Endodermal cell (in vitro differentiated cells): Measurements from ENCODE around the gene CRYZL1. TPM values are rescaled to one million over a fixed set of nuclear protein-coding genes. Genes with fewer than 3 reads are reported as not detected.

Experiments used
- DNase-seq: peaks from one replicate; pipeline ENCODE4 v3.0.0-alpha.2; 2017
- H3K27ac ChIP-seq: 2 replicates; pipeline ENCODE4 v1.5.1; 2013; ENCODE audit warnings: mild to moderate bottlenecking, low read depth, low read length, moderate library complexity
- H3K27me3 ChIP-seq: 2 replicates; pipeline ENCODE4 v1.6.1; 2013; ENCODE audit warnings: mild to moderate bottlenecking, low read length, moderate library complexity; ENCODE audit not compliant: insufficient read depth, control insufficient read depth, poor library complexity, severe bottlenecking
- H3K36me3 ChIP-seq: 2 replicates; pipeline ENCODE4 v1.7.0; 2013; ENCODE audit warnings: mild to moderate bottlenecking, low read length, moderate library complexity; ENCODE audit not compliant: control insufficient read depth, insufficient read depth
- H3K4me1 ChIP-seq: one replicate; pipeline ENCODE4 v1.7.0; 2013; ENCODE audit warnings: low read length; ENCODE audit not compliant: control insufficient read depth, insufficient read depth
- H3K4me3 ChIP-seq: 2 replicates; pipeline ENCODE4 v1.5.1; 2013; ENCODE audit warnings: mild to moderate bottlenecking, low read length, moderate library complexity
- H3K9ac ChIP-seq: 2 replicates; pipeline ENCODE4 v1.6.1; 2013; ENCODE audit warnings: mild to moderate bottlenecking, low read length, moderate library complexity; ENCODE audit not compliant: poor library complexity, severe bottlenecking; ENCODE audit errors: extremely low read depth
- H3K9me3 ChIP-seq: 2 replicates; pipeline ENCODE4 v1.6.1; 2013; ENCODE audit warnings: mild to moderate bottlenecking, low read length, moderate library complexity; ENCODE audit not compliant: control insufficient read depth
- H3K27ac Mint-ChIP-seq: 2 replicates; pipeline ENCODE4 v1.8.0; 2020; ENCODE audit warnings: mixed read lengths
- H3K27me3 Mint-ChIP-seq: 2 replicates; pipeline ENCODE4 v1.8.0; 2021; ENCODE audit warnings: mild to moderate bottlenecking, mixed read lengths; ENCODE audit not compliant: insufficient read depth
- H3K36me3 Mint-ChIP-seq: 2 replicates; pipeline ENCODE4 v1.8.0; 2020; ENCODE audit warnings: low read depth, mixed read lengths
- H3K4me1 Mint-ChIP-seq: 2 replicates; pipeline ENCODE4 v1.8.0; 2020; ENCODE audit warnings: mixed read lengths
- H3K4me3 Mint-ChIP-seq: 2 replicates; pipeline ENCODE4 v1.8.0; 2020; ENCODE audit warnings: mild to moderate bottlenecking, moderate library complexity, mixed read lengths
- H3K9me3 Mint-ChIP-seq: 2 replicates; pipeline ENCODE4 v1.8.0; 2020; ENCODE audit warnings: mild to moderate bottlenecking, mixed read lengths
- WGBS, 2 experiments: methylation state at CpG; one replicate each; pipeline versions ENCODE4 v1.1.5 to v1.1.7; 2013; ENCODE audit warnings: missing lambda C conversion rate in 2 of 2, mixed read lengths in 1 of 2; ENCODE audit not compliant: insufficient coverage in 1 of 2, insufficient read length in 1 of 2; 5-methylcytosine and 5-hydroxymethylcytosine counted together
- total RNA-seq, 2 donors: library from RNA; stranded (reverse); fragmentation: NEBNext Ultra II Directional in 1 of 2; extraction: Animal tissue kit (Norgen Biotek cat#: 25700) in 1 of 2; gene quantifications; 2 replicates in 1 of 2; 3 replicates in 1 of 2; pipeline ENCODE4 v1.2.1, GENCODE V29; 2021
- TF ChIP-seq, protein P1 (sequence below): fragments of 200-600 bp; sonication (generic); conservative IDR thresholded peaks from 2 replicates; pipeline ENCODE4 v1.5.0; 2021; ENCODE audit warnings: antibody characterized with exemption, mild to moderate bottlenecking

The CRYZL1 gene
- total RNA-seq, 2 donors from 2014 or later = 33.8 to 51.0 TPM

DNA sequence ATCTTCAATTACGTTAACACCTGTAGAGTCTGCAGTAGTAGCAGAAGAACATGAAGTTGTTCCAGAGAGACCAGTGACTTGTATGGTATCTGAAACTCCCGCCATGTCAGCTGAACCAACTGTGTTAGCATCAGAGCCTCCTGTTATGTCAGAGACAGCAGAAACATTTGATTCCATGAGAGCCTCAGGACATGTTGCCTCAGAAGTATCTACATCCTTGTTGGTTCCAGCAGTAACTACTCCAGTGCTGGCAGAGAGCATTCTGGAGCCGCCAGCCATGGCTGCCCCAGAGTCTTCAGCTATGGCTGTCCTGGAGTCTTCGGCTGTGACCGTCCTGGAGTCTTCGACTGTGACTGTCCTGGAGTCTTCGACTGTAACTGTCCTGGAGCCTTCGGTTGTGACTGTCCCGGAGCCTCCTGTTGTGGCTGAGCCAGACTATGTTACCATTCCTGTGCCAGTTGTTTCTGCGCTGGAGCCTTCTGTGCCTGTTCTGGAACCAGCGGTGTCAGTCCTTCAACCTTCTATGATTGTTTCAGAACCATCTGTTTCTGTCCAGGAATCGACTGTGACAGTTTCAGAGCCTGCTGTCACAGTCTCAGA, 88.4 kb downstream of the CRYZL1 start:
- Histone ChIP-seq H3K36me3 (peaks cover 96% of the 10 kb centered on the region), H3K9me3 (no peaks in the 10 kb centered on the region), H3K4me1 (no peaks in the 10 kb centered on the region), H3K27ac (no peak overlapping the region), H3K4me3 (no peak overlapping the region), H3K9ac (no peak overlapping the region), H3K27me3 (no peaks in the 10 kb centered on the region)
- Mint-ChIP-seq H3K4me1 (peaks cover 6% of the 10 kb centered on the region), H3K9me3 (no peaks in the 10 kb centered on the region), H3K36me3 (peaks cover 93% of the 10 kb centered on the region), H3K27ac (no peak overlapping the region), H3K27me3 (no peaks in the 10 kb centered on the region), H3K4me3 (no peak overlapping the region)
- DNase-seq = no peak
- TF ChIP-seq, protein P1, sequence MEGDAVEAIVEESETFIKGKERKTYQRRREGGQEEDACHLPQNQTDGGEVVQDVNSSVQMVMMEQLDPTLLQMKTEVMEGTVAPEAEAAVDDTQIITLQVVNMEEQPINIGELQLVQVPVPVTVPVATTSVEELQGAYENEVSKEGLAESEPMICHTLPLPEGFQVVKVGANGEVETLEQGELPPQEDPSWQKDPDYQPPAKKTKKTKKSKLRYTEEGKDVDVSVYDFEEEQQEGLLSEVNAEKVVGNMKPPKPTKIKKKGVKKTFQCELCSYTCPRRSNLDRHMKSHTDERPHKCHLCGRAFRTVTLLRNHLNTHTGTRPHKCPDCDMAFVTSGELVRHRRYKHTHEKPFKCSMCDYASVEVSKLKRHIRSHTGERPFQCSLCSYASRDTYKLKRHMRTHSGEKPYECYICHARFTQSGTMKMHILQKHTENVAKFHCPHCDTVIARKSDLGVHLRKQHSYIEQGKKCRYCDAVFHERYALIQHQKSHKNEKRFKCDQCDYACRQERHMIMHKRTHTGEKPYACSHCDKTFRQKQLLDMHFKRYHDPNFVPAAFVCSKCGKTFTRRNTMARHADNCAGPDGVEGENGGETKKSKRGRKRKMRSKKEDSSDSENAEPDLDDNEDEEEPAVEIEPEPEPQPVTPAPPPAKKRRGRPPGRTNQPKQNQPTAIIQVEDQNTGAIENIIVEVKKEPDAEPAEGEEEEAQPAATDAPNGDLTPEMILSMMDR = no peak
- 95 to 97% methylated on average over 12 of the region's 12 CpGs for WGBS, 2 experiments

DNA sequence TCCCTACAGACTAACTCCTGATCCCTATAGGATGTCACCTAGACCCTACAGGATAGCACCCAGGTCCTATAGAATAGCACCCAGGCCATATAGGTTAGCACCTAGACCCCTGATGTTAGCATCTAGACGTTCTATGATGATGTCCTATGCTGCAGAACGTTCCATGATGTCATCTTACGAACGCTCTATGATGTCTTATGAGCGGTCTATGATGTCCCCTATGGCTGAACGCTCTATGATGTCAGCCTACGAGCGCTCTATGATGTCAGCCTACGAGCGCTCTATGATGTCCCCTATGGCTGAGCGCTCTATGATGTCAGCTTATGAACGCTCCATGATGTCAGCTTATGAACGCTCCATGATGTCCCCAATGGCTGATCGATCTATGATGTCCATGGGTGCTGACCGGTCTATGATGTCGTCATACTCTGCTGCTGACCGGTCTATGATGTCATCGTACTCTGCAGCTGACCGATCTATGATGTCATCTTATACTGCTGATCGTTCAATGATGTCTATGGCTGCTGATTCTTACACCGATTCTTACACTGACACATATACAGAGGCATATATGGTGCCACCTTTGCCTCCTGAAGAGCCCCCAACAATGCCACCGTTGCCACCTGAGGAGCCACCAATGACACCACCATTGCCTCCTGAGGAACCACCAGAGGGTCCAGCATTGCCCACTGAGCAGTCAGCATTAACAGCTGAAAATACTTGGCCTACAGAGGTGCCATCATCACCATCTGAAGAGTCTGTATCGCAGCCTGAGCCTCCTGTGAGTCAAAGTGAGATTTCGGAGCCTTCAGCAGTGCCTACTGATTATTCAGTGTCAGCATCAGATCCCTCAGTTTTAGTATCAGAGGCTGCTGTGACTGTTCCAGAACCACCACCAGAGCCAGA, 89.2 kb downstream of the CRYZL1 start:
- Histone ChIP-seq H3K27ac (no peak overlapping the region), H3K27me3 (no peaks in the 10 kb centered on the region), H3K9ac (no peak overlapping the region), H3K36me3 (peaks cover 94% of the 10 kb centered on the region), H3K9me3 (no peaks in the 10 kb centered on the region), H3K4me3 (no peak overlapping the region), H3K4me1 (no peaks in the 10 kb centered on the region)
- Mint-ChIP-seq H3K27ac (no peak overlapping the region), H3K4me3 (no peak overlapping the region), H3K27me3 (no peaks in the 10 kb centered on the region), H3K36me3 (peaks cover 92% of the 10 kb centered on the region), H3K4me1 (peaks cover 6% of the 10 kb centered on the region), H3K9me3 (no peaks in the 10 kb centered on the region)
- 97 to 99% methylated on average over 24 of the region's 24 CpGs for WGBS, 2 experiments
- TF ChIP-seq, protein P1 = no peak
- no peak for DNase-seq

DNA sequence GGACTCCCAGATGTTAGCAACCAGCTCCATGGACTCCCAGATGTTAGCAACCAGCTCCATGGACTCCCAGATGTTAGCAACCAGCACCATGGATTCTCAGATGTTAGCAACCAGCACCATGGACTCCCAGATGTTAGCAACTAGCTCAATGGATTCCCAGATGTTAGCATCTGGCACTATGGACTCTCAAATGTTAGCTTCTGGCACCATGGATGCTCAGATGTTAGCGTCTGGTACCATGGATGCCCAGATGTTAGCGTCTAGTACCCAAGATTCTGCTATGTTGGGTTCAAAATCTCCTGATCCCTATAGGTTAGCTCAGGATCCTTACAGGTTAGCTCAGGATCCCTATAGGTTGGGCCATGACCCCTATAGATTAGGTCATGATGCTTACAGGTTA, 89.9 kb downstream of the CRYZL1 start:
- TF ChIP-seq, protein P1 = no peak
- no peak overlapping the region for H3K27ac ChIP-seq
- H3K9ac ChIP-seq = no peak overlapping the region
- no peak overlapping the region for H3K4me3 ChIP-seq
- no peaks in the 10 kb centered on the region for H3K4me1 ChIP-seq
- H3K27ac Mint-ChIP-seq = no peak overlapping the region
- H3K9me3 Mint-ChIP-seq = no peaks in the 10 kb centered on the region
- H3K36me3 Mint-ChIP-seq = peaks cover 92% of the 10 kb centered on the region
- 95 to 100% methylated on average over 2 of the region's 2 CpGs for WGBS, 2 experiments
- H3K4me3 Mint-ChIP-seq = no peak overlapping the region
- DNase-seq = no peak
- H3K36me3 ChIP-seq = peaks cover 94% of the 10 kb centered on the region
- no peaks in the 10 kb centered on the region for H3K27me3 ChIP-seq
- H3K27me3 Mint-ChIP-seq = no peaks in the 10 kb centered on the region
- H3K4me1 Mint-ChIP-seq = peaks cover 6% of the 10 kb centered on the region
- no peaks in the 10 kb centered on the region for H3K9me3 ChIP-seq
